ENCODE data around the gene RNF217.

RNF217 gene

GRCh38 chr6:124953808-124954207 is 8.4 kb upstream of the RNF217 start (continued):
- no peak for TF ChIP-seq TSHZ2 (CRISPR knock-in tag; IDR thresholded peaks at IDR 0.05)

GRCh38 chr6:124955108-124955856 is 7.0 kb upstream of the RNF217 start:
- no peak for ATAC-seq
- TF ChIP-seq TCF4 (CRISPR knock-in tag; IDR thresholded peaks at IDR 0.05; ENCODE audit: borderline replicate concordance) (no peak), ZC3H10 (CRISPR knock-in tag; IDR thresholded peaks at IDR 0.05) (no peak), ZNF565 (CRISPR knock-in tag; conservative IDR thresholded peaks at IDR 0.05; ENCODE audit: low read depth) (no peak), CREB5 (CRISPR knock-in tag; IDR thresholded peaks at IDR 0.05; ENCODE audit: low read depth) (no peak), ZFP30 (CRISPR knock-in tag; IDR thresholded peaks at IDR 0.05) (no peak), BACH2 (CRISPR knock-in tag; IDR thresholded peaks at IDR 0.05; ENCODE audit: borderline replicate concordance) (no peak), POU6F1 (CRISPR knock-in tag; IDR thresholded peaks at IDR 0.05; ENCODE audit: borderline replicate concordance, low read depth) (no peak), SNAI2 (CRISPR knock-in tag; IDR thresholded peaks at IDR 0.05) (no peak), RARB (CRISPR knock-in tag; IDR thresholded peaks at IDR 0.05) (no peak), ZFP3 (CRISPR knock-in tag; IDR thresholded peaks at IDR 0.05) (no peak), CSRNP3 (CRISPR knock-in tag; IDR thresholded peaks at IDR 0.05) (no peak), PPARA (CRISPR knock-in tag; IDR thresholded peaks at IDR 0.05; ENCODE audit: borderline replicate concordance) (no peak), ZNF8 (CRISPR knock-in tag; IDR thresholded peaks at IDR 0.05) (no peak), ISL1 (CRISPR knock-in tag; IDR thresholded peaks at IDR 0.05) (no peak), PATZ1 (CRISPR knock-in tag; IDR thresholded peaks at IDR 0.05; ENCODE audit: borderline replicate concordance) (no peak), ZNF70 (CRISPR knock-in tag; IDR thresholded peaks at IDR 0.05) (no peak), TSHZ2 (CRISPR knock-in tag; IDR thresholded peaks at IDR 0.05) (no peak), TOX (CRISPR knock-in tag; IDR thresholded peaks at IDR 0.05; ENCODE audit: borderline replicate concordance) (no peak), ARNTL (CRISPR knock-in tag; IDR thresholded peaks at IDR 0.05; ENCODE audit: borderline replicate concordance, low read depth) (no peak)

Data from SK-N-SH treated with all-trans-retinoic acid at 6 μM for 48 hours (cell line).